HG03571 (cell line): ENCODE data around the gene TMEM131L.

Experiments used
- ATAC-seq: cut with Tn5 transposase; IDR thresholded peaks from one replicate; pipeline ENCODE4 v1.9.1; 2021; ENCODE audit not compliant: unreplicated experiment

The TMEM131L gene

DNA sequence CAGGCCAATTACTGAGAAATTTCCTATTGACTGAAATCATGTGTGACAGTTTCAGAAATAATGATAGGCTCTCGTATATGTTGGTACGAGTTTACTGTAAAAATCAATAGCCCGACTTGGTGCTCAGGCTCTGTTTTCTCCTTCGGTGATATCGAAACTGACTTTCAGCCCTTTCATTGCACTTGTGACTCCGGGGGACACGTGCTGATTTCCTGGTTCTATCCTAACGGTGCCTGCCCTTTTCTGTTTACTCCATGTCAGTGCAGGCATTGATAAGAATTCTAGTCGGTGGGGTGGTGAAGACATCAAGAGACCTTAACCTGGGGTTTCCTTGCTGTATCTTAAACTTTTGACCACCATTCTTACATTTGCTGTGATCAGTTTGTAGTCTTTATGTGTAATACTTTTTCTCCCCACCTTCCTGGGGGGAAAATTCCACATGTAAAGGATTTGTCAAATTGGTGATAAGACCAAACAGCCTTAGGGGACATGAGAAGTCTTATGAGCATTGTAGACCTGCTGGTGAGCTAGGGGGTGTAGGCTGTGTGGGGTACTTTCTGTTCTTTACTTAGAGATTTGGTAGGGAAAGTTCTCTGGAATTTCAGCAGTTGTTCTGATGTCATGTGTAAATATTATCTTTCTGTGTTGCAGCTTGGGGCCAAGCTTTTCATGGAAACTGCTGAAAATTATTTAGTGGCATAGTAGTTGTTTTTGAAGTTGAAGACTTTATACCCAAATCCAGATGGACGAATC is 52.7 kb downstream of the TMEM131L start:
- no peak for ATAC-seq

DNA sequence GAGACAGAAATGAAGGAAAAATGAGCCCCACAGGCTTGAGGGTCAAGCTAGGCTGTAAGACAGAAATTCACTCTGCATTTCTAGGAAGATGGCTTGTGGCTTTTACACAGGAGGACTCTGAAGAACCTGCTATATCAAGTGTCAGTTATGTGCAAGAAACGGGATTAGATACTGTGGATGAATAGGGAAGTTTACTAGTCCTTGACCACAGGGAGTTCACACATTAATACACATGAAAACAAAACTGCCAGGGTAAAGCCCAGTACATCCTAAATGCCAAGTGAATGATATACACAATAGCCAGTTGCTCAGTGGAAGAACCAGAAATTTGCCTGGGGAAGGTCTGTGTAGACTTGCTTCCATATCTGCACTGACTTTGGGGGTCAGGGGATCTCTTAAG is 53.5 kb downstream of the TMEM131L start:
- no peak for ATAC-seq

DNA sequence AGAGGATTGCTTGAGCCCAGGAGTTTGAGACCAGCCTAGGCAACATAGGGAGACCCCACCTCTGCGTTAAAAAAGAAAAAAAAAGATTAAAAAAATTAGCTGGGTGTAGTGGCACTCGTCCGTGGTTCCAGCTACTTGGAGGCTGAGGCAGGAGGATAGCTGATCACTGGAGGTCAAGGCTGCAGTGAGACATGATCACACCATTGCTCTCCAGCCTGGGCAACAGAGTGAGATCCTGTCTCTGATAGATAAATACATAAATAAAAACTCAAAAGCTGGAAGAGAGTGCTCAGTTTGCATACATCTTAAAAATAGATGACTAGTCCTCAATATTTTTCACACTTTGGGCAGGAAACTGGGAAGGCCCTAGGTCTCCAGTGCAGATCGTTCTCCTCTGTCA is 54.1 kb downstream of the TMEM131L start:
- ATAC-seq: no peak

DNA sequence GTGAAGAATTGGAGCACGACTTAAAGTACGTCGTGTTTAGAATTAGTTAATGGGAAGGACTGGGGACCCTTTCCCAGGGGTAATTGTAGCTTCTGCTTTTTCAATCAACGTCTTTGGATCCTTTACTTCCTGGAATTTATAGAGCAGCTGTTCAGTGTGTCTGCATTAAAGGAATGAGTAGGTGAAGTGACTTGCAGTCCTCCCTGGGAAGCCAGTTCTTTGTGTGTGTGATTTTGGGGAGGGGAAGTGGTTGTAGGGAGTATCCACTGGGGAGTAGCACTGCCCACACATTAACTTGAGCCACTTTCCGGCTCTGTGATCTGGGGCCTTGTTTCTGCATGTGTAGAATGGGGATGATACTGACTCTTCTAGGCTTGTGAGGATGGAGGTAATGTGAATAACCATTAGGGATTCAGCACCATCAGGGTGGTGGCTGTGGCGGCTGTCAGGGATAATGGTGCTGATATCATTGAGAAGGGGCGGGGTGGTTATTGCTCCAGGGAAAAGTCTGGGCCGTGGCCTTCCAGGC is 54.7 kb downstream of the TMEM131L start:
- peak; percentile 33 for ATAC-seq

DNA sequence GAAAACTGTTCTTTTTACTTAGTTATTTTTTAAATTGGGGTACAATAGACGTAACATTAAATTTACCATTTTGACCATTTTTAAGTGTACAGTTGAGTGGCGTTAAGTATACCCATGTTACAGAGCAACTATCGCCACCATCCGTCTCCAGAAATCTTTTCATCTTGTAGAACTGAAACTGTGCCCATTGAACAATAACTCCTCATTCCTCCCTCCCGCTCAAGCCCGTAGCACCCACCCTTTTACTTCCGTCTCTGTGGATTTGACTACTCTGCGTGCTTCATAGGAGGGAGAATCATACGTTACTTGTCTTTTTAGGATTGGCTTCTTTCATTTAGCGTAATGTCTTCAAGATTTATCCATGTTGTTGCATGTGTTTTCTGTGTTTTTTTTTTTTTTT is 55.3 kb downstream of the TMEM131L start:
- peak; percentile 18 for ATAC-seq

DNA sequence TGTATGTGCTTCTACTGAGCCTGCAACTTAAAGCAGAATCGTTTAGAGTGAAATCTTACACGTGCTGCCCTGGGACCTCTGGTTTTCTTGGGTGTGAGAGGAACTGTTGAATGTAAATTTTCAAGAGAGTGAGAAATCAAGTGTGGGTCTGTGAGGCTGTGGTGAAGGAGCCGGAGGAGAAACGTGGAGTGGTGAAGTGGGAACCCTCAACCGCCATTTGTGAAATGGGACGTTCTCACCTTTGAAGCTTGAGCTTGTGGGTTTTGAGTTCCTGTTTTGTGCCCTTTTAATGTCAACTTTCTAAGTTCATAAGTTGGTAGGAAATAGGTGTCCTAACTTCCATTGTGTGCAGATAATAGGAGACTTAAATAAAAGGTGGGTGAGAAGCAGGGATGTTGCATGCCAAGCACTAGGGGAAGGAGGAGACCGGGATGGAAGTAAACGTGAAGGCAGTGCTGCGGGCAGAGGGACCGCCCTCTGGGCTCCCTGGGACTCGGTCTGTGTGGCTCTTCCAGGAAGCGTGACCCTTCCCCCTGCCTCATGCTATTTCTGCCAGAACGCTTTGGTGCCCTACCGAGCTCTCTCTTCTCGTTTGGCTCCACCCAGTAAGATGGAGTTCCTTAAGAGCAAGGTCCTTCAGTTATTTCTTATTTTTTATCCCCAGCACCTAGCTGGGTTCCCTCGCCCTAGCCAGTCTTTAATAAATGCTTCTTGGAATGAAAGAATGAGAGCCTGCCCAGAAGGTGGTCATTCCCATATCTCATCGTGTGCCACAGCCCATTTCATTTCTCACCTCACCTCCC is 56.0 kb downstream of the TMEM131L start:
- ATAC-seq: peak; percentile 32

DNA sequence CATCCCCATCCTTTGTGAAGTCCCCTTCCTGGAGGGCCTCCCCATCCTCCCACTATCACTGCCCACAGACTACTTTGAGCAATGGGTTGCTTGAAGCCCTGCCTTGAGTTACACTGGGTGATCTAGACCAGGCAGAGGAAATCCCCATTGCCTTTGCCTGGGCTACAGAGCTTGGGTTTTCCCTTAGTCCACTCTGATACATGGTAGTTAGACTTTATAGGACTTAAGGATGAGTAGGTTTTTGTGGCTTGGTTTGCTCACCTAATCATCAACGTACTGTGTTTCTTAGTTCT is 56.6 kb downstream of the TMEM131L start:
- peak; percentile 36 for ATAC-seq

DNA sequence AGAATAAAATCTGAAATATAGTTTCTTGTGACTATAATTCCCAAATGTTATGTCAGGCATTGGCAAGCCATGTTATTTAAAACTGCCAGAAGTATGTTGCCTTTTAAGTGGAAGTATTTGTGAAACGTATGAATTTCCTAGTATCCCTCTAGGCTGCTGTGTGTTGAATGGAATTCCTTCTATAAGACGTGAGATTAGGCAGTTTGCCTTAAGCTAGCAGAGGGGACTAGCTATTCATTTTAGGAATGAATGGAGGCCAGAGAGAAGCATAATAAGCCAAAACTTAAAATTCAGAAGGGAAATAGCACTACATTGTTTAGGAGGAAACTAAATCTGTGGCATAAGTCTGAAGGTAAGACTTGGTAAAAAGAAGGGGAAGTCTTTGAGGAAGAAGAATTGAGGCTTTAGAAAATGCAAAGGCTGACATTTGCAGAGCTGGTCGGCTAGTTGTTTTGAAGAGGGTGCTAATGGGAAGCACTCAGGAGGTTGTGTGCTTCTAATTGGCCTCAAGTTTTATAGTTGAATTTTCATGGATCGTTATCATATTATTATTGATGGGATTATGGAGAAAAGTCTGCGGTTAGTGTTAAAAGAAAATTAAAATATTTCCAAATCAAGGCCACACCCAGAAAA is 57.1 kb downstream of the TMEM131L start:
- ATAC-seq: no peak

DNA sequence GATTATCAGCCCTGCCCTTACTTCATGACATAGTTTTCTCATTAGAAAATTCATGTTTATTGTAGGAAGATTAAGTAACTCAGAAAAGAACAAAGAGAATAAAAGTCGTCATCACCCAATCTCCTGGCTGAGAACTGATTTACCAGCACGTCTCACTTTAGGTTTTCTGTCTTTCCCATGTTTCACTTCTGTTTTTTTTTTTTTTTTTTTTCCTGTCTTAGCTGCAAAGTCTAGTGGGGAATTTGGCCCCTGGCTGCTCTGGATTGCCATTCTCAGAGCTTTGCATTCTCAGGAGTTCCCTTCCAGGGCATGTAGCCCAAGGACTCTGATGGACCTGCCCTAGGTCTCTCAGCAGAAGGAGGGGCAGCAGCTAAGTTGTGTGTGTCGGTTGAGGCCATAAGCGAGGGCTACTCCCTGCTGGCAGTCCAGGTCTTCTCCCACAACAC is 57.8 kb downstream of the TMEM131L start:
- ATAC-seq: no peak

DNA sequence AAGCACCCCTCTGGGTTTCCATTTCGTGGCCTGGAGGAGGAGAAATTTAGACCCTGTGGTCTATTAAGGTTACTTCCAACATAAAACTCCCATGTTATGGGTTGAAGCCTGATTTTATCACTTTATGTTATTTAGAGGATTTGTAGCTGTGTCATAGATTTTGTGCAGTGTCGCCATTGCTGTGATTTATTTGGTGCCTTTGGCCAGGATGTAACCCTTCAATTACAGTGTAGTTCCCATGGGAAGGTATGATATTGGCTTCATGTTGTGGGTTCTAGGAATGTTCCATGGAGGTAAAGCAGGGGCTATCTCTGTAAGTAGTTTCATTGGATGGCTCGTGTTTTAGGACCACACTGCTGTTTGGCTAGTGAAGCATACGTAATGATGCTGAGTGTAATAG is 58.5 kb downstream of the TMEM131L start:
- no peak for ATAC-seq

DNA sequence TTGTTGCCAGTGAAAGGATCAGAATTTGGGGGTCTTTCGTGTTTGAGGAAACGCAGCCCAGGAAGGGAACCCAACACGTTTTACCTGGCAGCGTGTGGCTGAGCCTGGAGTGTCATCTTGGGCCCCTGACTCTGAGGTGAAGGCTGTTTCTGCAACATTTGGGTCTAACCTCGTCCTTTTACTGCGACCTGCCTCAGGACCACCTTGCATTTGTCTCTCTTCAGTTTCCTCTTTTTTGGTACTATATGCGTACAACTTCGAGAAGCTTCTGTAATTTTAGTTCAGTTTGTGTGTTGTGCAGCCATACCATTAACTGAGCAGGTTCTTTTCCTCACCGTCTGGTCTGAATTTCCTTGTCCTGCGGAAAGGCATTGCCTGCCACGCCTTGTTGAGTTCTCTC is 61.5 kb downstream of the TMEM131L start:
- ATAC-seq: no peak

DNA sequence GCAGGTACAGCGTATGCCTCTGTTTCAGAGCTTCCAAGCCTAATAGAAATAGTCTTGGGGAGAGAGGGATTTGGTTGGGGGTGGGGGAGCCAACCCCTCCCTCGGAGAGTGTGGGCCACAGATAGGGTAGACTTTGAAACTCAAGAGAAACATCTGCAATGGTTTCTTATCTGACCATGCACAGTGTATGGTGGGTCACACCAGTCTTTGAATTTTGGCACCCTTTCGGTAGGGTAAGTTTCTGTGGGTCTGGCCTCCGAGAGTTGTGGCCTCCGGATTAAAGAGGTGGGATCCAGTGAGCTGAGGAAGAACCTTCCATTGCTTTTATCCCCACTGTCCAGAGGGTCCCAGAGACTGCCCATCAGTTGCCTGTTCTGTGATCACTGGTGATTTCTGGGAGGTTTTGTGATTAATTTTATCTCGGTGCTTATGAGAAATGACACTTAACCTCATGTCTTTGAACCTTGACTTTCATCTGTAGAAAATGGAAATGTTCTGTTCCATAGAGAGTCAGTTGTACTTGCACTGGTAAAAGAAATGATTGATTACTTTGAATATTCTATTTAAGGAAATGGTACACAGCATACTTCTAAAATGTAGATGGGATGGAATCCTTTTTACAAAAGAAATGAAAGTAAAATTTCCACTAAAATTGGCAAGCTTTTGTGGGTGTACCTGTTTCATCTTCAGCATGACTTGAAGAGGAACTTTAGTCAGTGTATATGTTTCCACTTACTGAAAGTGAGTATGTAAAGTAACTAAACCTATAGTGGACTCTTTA is 62.7 kb downstream of the TMEM131L start:
- ATAC-seq: peak; percentile 34

DNA sequence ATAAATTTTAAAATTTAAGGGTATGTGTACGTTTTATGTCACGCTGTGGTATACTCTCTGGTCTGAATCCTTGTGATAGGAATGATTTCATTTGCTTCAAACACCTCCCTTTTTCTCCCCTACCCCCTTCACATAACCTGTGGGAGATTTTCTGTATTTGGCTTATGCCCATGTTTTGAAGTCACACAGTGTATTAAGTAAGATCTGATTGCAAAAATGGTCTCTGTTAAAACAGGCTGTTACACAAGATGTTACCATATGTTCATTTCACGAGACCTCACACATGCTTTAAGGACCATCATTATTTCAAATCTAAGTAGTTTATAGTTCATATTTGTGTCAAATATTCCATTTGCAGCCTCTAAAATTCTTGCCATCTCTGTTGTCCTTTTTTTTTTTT is 63.5 kb downstream of the TMEM131L start:
- no peak for ATAC-seq

DNA sequence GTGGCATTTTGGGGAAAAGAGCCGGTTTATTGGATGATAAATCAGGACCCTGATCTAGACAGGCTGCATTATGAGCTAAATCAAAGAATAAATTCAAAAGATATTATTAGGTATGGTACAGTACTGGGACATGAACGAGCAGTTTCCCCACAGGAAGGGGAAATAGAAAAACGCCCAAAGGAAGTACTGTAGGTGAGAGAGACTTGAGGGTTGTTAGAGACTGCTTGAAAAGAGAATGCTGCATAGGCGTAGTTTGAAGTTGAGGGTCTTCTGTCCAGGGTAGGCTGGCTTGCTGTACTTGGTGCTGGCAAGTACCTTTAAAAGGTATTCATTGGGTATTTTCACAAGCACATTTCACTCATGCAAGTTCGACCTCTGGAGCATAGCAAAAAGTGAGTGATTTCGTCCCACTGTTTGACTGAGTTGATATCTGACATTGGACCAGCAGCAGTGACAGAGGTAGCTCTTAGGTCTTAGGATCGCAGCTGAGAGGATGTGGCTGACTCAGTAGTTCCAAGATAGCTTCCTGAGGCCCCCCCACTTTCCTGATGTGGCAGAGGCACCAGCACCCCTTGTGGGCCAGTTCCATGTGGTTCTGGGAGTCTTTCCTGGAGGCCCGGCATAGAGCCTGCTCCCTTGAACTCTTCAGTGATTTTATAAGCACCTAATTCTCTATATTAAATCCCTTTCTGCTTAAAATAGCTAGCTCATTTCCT is 64.3 kb downstream of the TMEM131L start:
- no peak for ATAC-seq

DNA sequence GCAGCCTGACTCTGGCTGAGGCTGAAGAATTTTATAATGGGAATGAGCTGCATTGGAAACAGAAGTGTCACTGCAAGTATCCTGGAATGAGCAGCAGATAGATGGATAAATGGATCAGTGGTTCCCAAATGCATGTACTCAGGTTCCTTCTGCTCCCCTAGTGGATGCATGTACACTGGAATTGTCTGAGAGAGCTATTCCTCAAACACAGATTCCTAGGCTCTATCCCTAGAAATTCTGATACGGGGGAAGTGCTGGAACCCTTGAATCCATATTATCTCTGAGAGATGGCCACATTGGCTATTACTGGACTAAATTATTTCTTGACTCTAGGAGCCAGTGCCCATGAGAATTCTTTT is 64.8 kb downstream of the TMEM131L start:
- ATAC-seq: no peak

DNA sequence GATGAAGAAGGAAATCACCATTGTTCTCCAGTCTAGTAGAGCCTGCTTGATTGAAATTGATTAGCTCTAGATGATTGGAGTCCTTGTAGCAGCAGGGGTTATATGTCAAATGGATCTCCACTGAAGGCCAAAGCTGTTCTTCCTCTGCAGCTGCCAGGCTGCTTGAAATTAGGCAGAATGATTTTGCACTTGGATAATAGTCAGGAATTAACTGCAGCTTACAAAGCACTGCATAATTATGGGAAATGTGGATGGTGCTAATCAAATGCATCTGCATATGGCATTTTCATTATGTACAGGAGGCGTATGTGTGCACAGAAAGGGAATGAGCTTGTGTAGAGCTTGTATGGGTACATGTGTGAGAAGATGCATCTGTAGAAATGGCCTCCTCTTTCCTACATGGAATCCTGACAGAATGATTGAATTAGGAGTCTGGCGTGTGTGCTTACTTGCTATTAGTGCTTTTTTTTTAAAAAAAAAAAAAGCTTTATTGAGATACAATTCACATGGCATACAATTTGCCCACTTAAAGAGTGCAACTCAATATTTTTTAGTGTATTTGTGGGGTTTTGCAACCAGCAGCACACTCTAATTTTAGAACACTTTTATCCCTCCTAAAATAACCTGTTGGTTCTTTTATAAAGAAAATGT is 65.9 kb downstream of the TMEM131L start:
- ATAC-seq: no peak

DNA sequence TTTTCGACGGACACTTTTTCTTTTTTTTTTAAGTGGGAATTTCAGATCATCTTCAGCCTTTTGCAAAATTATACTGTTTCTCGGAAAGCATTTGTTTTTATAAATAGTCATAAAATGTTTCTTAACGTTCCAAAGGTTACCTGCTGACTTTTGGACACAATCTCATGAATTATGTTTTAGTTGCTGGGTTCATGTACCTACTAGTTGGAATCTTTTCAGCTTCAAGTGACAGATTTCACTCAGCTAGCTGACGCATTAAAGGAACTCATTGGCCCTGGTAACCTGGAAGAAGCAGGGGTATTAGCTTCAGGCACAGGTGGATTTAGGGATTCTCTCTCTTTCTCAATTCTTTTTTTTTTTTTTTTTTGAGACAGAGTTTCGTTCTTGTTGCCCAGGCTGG is 66.5 kb downstream of the TMEM131L start:
- no peak for ATAC-seq

DNA sequence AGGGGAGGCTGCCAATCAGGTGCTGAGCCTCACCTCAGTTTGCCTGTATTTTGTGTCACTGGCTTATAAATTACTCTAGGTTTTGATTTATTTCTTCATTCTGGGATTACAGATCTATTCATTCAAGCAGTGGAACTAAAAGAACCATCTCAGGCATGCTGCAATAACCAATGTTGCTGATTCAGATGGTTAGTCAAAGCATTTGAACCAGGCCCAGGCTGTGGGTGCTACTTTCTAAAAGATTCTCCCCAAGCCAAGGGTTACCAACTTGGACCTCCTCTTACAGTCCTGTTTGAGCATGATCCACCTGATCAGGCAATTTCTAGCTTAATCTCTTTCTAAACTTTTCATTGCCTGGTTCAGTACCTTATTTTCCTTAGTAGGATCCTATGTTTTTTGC is 67.2 kb downstream of the TMEM131L start:
- ATAC-seq: no peak

DNA sequence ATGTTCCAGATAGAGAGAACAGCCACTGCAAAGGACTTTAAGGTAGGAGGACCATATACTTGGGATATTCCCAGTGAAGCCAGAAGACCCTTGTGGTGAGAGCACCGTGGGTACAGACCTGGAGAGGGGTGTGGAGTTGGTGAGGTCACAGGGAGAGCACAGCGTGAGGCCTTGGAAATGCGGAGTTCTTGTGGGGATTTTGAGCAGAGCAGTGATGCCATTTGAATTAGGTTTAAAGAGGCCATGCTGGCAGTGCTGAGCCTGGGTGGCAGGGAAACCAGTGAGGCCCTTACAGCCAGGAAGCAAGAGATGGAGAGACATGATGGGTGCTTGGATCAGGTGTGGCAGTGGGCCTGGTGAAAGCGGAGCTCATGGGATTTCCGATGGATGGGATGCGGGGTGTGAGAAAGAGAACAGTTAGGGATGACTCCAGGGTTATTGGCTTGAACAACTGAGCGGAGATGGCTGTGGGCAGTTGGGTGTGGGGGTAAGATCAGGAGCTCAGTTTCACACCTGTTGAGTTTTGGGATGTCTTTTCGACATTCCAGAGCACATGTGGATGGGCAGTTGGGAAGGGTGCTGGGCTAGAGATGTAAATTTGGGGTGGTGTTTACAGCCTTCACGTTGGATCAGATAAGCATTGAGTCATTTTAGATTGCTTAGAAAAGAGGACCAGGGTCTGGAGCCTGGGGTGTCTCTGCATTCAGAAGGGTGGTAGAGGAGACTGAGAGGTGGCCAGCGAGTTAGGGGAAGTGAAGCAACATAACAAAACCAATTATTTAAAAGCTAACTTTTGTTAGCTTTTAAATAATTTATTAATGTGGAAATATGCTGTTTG is 68.9 kb downstream of the TMEM131L start:
- ATAC-seq: no peak
